Measurements from ENCODE around the gene GFPT1. TPM values are rescaled to one million over a fixed set of nuclear protein-coding genes. Genes with fewer than 3 reads are reported as not detected.
A peak's percentile ranks its signal among the peaks of the same experiment; 100 is the strongest.

GFPT1 gene
- total RNA-seq, 1 donor from 2014 or later = 38.6 TPM

DNA sequence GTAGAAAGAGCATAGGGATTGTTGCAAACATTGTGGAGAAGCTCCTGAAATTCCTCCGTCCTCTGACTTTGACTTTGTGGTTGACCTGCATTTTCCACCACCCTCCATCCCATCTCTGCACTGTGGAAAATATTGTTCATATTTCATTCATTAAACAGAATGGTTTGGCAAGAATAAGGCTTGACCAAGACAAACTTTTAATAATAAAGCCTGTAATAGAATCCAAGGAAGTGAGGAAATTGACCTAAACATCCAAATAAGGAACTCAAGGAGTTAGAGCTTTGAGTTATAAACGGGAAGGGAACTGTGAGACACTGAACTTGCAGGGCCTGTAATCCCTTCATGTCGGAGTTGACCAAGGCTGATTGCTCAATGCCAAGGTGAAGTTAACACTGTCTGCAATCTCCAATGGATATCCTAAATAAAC lies 115.2 kb downstream of the GFPT1 start:
- intact Hi-C loops (cut with DNase I) = no loop called here
- ATAC-seq (ENCODE audit: poor library complexity) = peak; percentile 34
- DNase-seq = no peak

Other genes starting within 250 kb of the GFPT1 start
- gene NFU1, start 50.2 kb upstream of the GFPT1 start, total RNA-seq = 134 TPM